ENCODE results near the gene TSKS. TPM values are rescaled to one million over a fixed set of nuclear protein-coding genes. Genes with fewer than 3 reads are reported as not detected.
A peak's percentile ranks its signal among the peaks of the same experiment; 100 is the strongest.

The TSKS gene
- total RNA-seq, 1 experiment from 2014 or later: 0.48 TPM

- peak; percentile 96 for TF ChIP-seq USF1 (CRISPR knock-in tag; IDR thresholded peaks at IDR 0.05)
- TF ChIP-seq FOXK1 (CRISPR knock-in tag; IDR thresholded peaks at IDR 0.05): no peak
- TF ChIP-seq ATF3 (CRISPR knock-in tag; conservative IDR thresholded peaks at IDR 0.05): no peak
- TF ChIP-seq ATF6 (CRISPR knock-in tag; IDR thresholded peaks at IDR 0.05): no peak
- no peak for TF ChIP-seq NR3C1 (CRISPR knock-in tag; conservative IDR thresholded peaks at IDR 0.05; ENCODE audit: low read depth)
- TF ChIP-seq NFYB (CRISPR knock-in tag; conservative IDR thresholded peaks at IDR 0.05; ENCODE audit: low read depth): peak; percentile 97
- no peak for TF ChIP-seq ZNF232 (CRISPR knock-in tag; IDR thresholded peaks at IDR 0.05)
These were observed 13.9 kb downstream of the TSKS start (continued) for GRCh38 chr19:49749055-49749716.

GRCh38 chr19:49746206-49746958 is 16.7 kb downstream of the TSKS start:
- Mint-ChIP-seq H3K9me3 (peaks cover 7% of the 10 kb centered on the region; the same call in 1 of the 2 replicates), H3K27ac (no peak overlapping the region), H3K36me3 (no peaks in the 10 kb centered on the region), H3K4me1 (peaks cover 5% of the 10 kb centered on the region; the same call in 1 of the 2 replicates), H3K4me3 (peak overlapping the region; percentile 25), H3K27me3 (ENCODE audit: low read depth) (peaks cover 20% of the 10 kb centered on the region)
- DNase-seq (ENCODE audit: low spot score) (peak; percentile 97), ATAC-seq (peak; percentile 87)
- POLR2A ChIA-PET: interaction anchor here (0.6 to 1.0 kb wide), 3 partner anchors 20 to 104 kb away, joined by 4 to 5 read pairs (median 4); partner anchors contain the start of gene AP2A1
- CTCF ChIA-PET: interaction anchor here (0.6 to 1.4 kb wide), 16 partner anchors 10 to 212 kb away, joined by 3 to 11 read pairs (median 6); partner anchors contain the start of genes AP2A1, FUZ and PTOV1
- TF ChIP-seq TCF7 (CRISPR knock-in tag; IDR thresholded peaks at IDR 0.05; ENCODE audit: low read depth) (0 out of 2 replicates have a peak, but pooled peaks have one; percentile 35), MYBL2 (CRISPR knock-in tag; IDR thresholded peaks at IDR 0.05) (0 out of 2 replicates have a peak, but pooled peaks have one; percentile 37), ZNF121 (CRISPR knock-in tag; IDR thresholded peaks at IDR 0.05) (0 out of 2 replicates have a peak, but pooled peaks have one; percentile 8), TEAD1 (CRISPR knock-in tag; IDR thresholded peaks at IDR 0.05) (0 out of 2 replicates have a peak, but pooled peaks have one; percentile 39), NR2C2 (CRISPR knock-in tag; IDR thresholded peaks at IDR 0.05) (no peak), ZNF263 (CRISPR knock-in tag; IDR thresholded peaks at IDR 0.05; ENCODE audit: low read depth) (0 out of 2 replicates have a peak, but pooled peaks have one; percentile 33), ZNF423 (CRISPR knock-in tag; IDR thresholded peaks at IDR 0.05) (no peak), FOXP4 (CRISPR knock-in tag; IDR thresholded peaks at IDR 0.05) (peak; percentile 71; the same call in 1 of the 2 replicates), E2F5 (CRISPR knock-in tag; IDR thresholded peaks at IDR 0.05) (peak; percentile 34; the same call in 1 of the 2 replicates), SP1 (CRISPR knock-in tag; conservative IDR thresholded peaks at IDR 0.05) (peak; percentile 87), ZNF317 (CRISPR knock-in tag; IDR thresholded peaks at IDR 0.05; ENCODE audit: borderline replicate concordance, low read depth) (no peak), HMGXB4 (CRISPR knock-in tag; IDR thresholded peaks at IDR 0.05) (peak; percentile 63; the same call in 1 of the 2 replicates), ARID4B (CRISPR knock-in tag; IDR thresholded peaks at IDR 0.05; ENCODE audit: borderline replicate concordance) (0 out of 2 replicates have a peak, but pooled peaks have one; percentile 23)

Data from WTC11 (cell line).